ENCODE results near the gene NKAIN2. TPM values are rescaled to one million over a fixed set of nuclear protein-coding genes. Genes with fewer than 3 reads are reported as not detected.

Gene NKAIN2
- total RNA-seq, 4 donors from 2014 or later = 0.19 TPM; not detected in 3

- no peak overlapping the region for H3K27ac ChIP-seq
- TF ChIP-seq CTCF (IDR thresholded peaks at IDR 0.05) = no peak
- DNase-seq = no peak
- H3K4me1 ChIP-seq = no peaks in the 10 kb centered on the region
- no peaks in the 10 kb centered on the region for H3K27me3 ChIP-seq
- no peaks in the 10 kb centered on the region for H3K36me3 ChIP-seq
- intact Hi-C loops (cut with DNase I) = no loop called here
- H3K9me3 ChIP-seq = no peaks in the 10 kb centered on the region
- WGBS, 2 donors = 64 to 73% methylated on average over 1 of the region's 1 CpG
- no peak overlapping the region for H3K4me3 ChIP-seq
These were observed 949.3 kb downstream of the NKAIN2 start for GRCh38 chr6:124753001-124753400.

GRCh38 chr6:124753562-124754105 lies 950.0 kb downstream of the NKAIN2 start:
- TF ChIP-seq CTCF (IDR thresholded peaks at IDR 0.05) = no peak
- TF ChIP-seq POLR2A (IDR thresholded peaks at IDR 0.05) = no peak
- intact Hi-C loops (cut with DNase I) = no loop called here
- Histone ChIP-seq H3K9me3 (no peaks in the 10 kb centered on the region), H3K36me3 (no peaks in the 10 kb centered on the region), H3K4me1 (no peaks in the 10 kb centered on the region), H3K27ac (no peak overlapping the region), H3K4me3 (no peak overlapping the region), H3K27me3 (no peaks in the 10 kb centered on the region)
- no peak for DNase-seq
- 44 to 54% methylated on average over 4 of the region's 4 CpGs for WGBS, 2 donors

GRCh38 chr6:124755321-124755720 lies 951.7 kb downstream of the NKAIN2 start:
- no peaks in the 10 kb centered on the region for H3K9me3 ChIP-seq
- no peaks in the 10 kb centered on the region for H3K36me3 ChIP-seq
- no peak for DNase-seq
- intact Hi-C loops (cut with DNase I) = no loop called here
- no peak overlapping the region for H3K27ac ChIP-seq
- no peaks in the 10 kb centered on the region for H3K4me1 ChIP-seq
- H3K4me3 ChIP-seq = no peak overlapping the region
- H3K27me3 ChIP-seq = no peaks in the 10 kb centered on the region
- TF ChIP-seq POLR2A (IDR thresholded peaks at IDR 0.05) (no peak), CTCF (IDR thresholded peaks at IDR 0.05) (no peak)
- WGBS, 2 donors = 53 to 69% methylated on average over 2 of the region's 2 CpGs

- Histone ChIP-seq H3K36me3 (no peaks in the 10 kb centered on the region), H3K4me3 (no peak overlapping the region), H3K27me3 (no peaks in the 10 kb centered on the region), H3K9me3 (no peaks in the 10 kb centered on the region), H3K27ac (no peak overlapping the region), H3K4me1 (no peaks in the 10 kb centered on the region)
- intact Hi-C loops (cut with DNase I) = no loop called here
- DNase-seq = no peak
- no peak for TF ChIP-seq POLR2A (IDR thresholded peaks at IDR 0.05)
- TF ChIP-seq CTCF (IDR thresholded peaks at IDR 0.05) = no peak
These were observed 953.9 kb downstream of the NKAIN2 start for GRCh38 chr6:124757560-124757959.

GRCh38 chr6:124758663-124759062 lies 955.0 kb downstream of the NKAIN2 start:
- TF ChIP-seq CTCF (IDR thresholded peaks at IDR 0.05) (no peak), POLR2A (IDR thresholded peaks at IDR 0.05) (no peak)
- no peaks in the 10 kb centered on the region for H3K9me3 ChIP-seq
- H3K4me1 ChIP-seq = no peaks in the 10 kb centered on the region
- no peaks in the 10 kb centered on the region for H3K36me3 ChIP-seq
- H3K27ac ChIP-seq = no peak overlapping the region
- intact Hi-C loops (cut with DNase I) = no loop called here
- no peaks in the 10 kb centered on the region for H3K27me3 ChIP-seq
- H3K4me3 ChIP-seq = no peak overlapping the region
- 86 to 100% methylated on average over 1 of the region's 1 CpG for WGBS, 2 donors
- DNase-seq = no peak
